GM12878 (cell line): ENCODE measurements around the gene CCL19. TPM values are rescaled to one million over a fixed set of nuclear protein-coding genes. Genes with fewer than 3 reads are reported as not detected.

Experiments
- ATAC-seq: fragments of 200-7000 bp; cut with Tn5 transposase; 3 replicates; pipeline ENCODE4 v1.9.1; 2020; ENCODE audit warnings: mild to moderate bottlenecking, moderate library complexity
- BruUV-seq: library from RNA; stranded (reverse); fragments of 400-500 nt; replicated peaks from 2 replicates; lab custom pipeline; 2021; lab: Mats Ljungman, UMichigan
- CTCF ChIA-PET: fragments of 300-600 bp; sonication (Branson Sonifier 250); formaldehyde crosslinking; extraction: SDS; loops from one replicate; lab custom pipeline; 2021; ENCODE audit warnings: inconsistent platforms; lab: Yijun Ruan, JAX
- POLR2A ChIA-PET: fragments of 350-600 bp; formaldehyde crosslinking; extraction: SDS; loops from one replicate; lab custom pipeline; 2021; ENCODE audit warnings: inconsistent platforms; lab: Charles Lee
- RAD21 ChIA-PET: fragments of 300-600 bp; sonication (Branson Sonifier 250); formaldehyde crosslinking; loops from one replicate; lab custom pipeline; 2023; ENCODE audit warnings: antibody characterized with exemption; ENCODE audit not compliant: unreplicated experiment; lab: Charles Lee
- SMC1A ChIA-PET: fragments of 300-600 bp; sonication (Branson Sonifier 250); formaldehyde crosslinking; loops from one replicate; lab custom pipeline; 2023; ENCODE audit not compliant: unreplicated experiment, uncharacterized antibody; lab: Charles Lee
- DNase-seq: peaks from one replicate; pipeline ENCODE4 v3.0.0-alpha.2; 2011; ENCODE audit warnings: low read depth, low spot score
- FAIRE-seq: peaks from 3 replicates; lab custom pipeline; 2011; peaks lifted over from hg19 to GRCh38; lab: Jason Lieb, UNC
- H2AFZ ChIP-seq: 2 replicates; pipeline ENCODE4 v1.6.0; 2011; ENCODE audit warnings: low read depth, low read length, control low read depth; ENCODE audit not compliant: control insufficient read depth
- H3K27ac ChIP-seq: 2 replicates; pipeline ENCODE4 v1.5.1; 2011; ENCODE audit warnings: control low read depth; ENCODE audit not compliant: control insufficient read depth, insufficient read depth
- H3K27me3 ChIP-seq, 2 experiments: replicated peaks in 1 of 2; 2 replicates each; pipeline versions ENCODE4 v1.6.0 to v1.6.1; 2011; ENCODE audit warnings: low read length in 1 of 2; ENCODE audit not compliant: control insufficient read depth in 2 of 2, insufficient read depth in 2 of 2
- H3K36me3 ChIP-seq, 2 experiments: 2 replicates each; pipeline ENCODE4 v1.5.1; 2011; ENCODE audit warnings: low read length in 1 of 2; ENCODE audit not compliant: control insufficient read depth in 2 of 2, insufficient read depth in 2 of 2
- H3K4me1 ChIP-seq: 2 replicates; pipeline ENCODE4 v1.6.1; 2011; ENCODE audit warnings: mild to moderate bottlenecking, low read length, moderate library complexity, mixed read lengths; ENCODE audit not compliant: control insufficient read depth, insufficient read depth
- H3K4me2 ChIP-seq: 2 replicates; pipeline ENCODE4 v1.6.0; 2011; ENCODE audit warnings: control low read depth; ENCODE audit not compliant: control insufficient read depth, insufficient read depth
- H3K4me3 ChIP-seq: fragments of 200-600 bp; sonication (generic); 2 replicates; pipeline ENCODE4 v1.5.1; 2016
- H3K79me2 ChIP-seq: 2 replicates; pipeline ENCODE4 v1.6.0; 2011; ENCODE audit warnings: low read length; ENCODE audit not compliant: control insufficient read depth, insufficient read depth
- H3K9ac ChIP-seq: 2 replicates; pipeline ENCODE4 v1.8.0; 2011; ENCODE audit warnings: low read length, control low read depth, mixed read lengths; ENCODE audit not compliant: control insufficient read depth, insufficient read depth
- H3K9me3 ChIP-seq: replicated peaks from 3 replicates; pipeline ENCODE4 v1.5.1; 2011; ENCODE audit warnings: mild to moderate bottlenecking, low read length; ENCODE audit not compliant: control insufficient read depth, insufficient read depth
- H4K20me1 ChIP-seq: 2 replicates; pipeline ENCODE4 v1.6.0; 2011; ENCODE audit not compliant: control insufficient read depth, insufficient read depth
- CHD4 ChIP-seq: fragments of 200-600 bp; sonication (generic); IDR thresholded peaks from 2 replicates; pipeline ENCODE4 v1.6.1; 2016; ENCODE audit warnings: mild to moderate bottlenecking
- CREB1 ChIP-seq: IDR thresholded peaks from 2 replicates; pipeline ENCODE4 v1.6.1; 2012; ENCODE audit warnings: low read depth, mild to moderate bottlenecking, inconsistent platforms
- GATAD2B ChIP-seq: fragments of 450-650 bp; conservative IDR thresholded peaks from 2 replicates; pipeline ENCODE4 v1.6.1; 2017; ENCODE audit warnings: low read depth, mild to moderate bottlenecking, moderate library complexity
- IRF4 ChIP-seq: IDR thresholded peaks from 2 replicates; pipeline ENCODE4 v1.6.1; 2011; ENCODE audit warnings: low read depth, low read length
- LARP7 ChIP-seq: fragments of 450-650 bp; IDR thresholded peaks from 2 replicates; pipeline ENCODE4 v1.6.1; 2017; ENCODE audit warnings: mild to moderate bottlenecking
- SIX5 ChIP-seq: IDR thresholded peaks from 2 replicates; pipeline ENCODE4 v1.6.1; 2011; ENCODE audit warnings: mild to moderate bottlenecking, low read depth, low read length, moderate library complexity; ENCODE audit not compliant: severe bottlenecking
- SMAD1 ChIP-seq: fragments of 450-650 bp; IDR thresholded peaks from 2 replicates; pipeline ENCODE4 v1.6.1; 2018; ENCODE audit warnings: mild to moderate bottlenecking, low read depth; ENCODE audit not compliant: partially characterized antibody
- SMARCA5 ChIP-seq: fragments of 450-650 bp; IDR thresholded peaks from 2 replicates; pipeline ENCODE4 v1.6.1; 2017; ENCODE audit warnings: mild to moderate bottlenecking
- SUPT20H ChIP-seq: IDR thresholded peaks from 2 replicates; pipeline ENCODE4 v1.6.1; 2011; ENCODE audit warnings: low read depth, mild to moderate bottlenecking, low read length, moderate library complexity, borderline replicate concordance; ENCODE audit not compliant: control insufficient read depth
- YBX1 ChIP-seq: fragments of 450-650 bp; IDR thresholded peaks from 2 replicates; pipeline ENCODE4 v1.6.1; 2016; ENCODE audit warnings: antibody characterized with exemption
- WGBS: methylation state at CpG from one replicate; pipeline ENCODE4 v1.1.6; 2016; ENCODE audit warnings: low lambda C conversion rate; ENCODE audit not compliant: insufficient replicate concordance, insufficient coverage; ENCODE audit errors: missing lambda C conversion rate; 5-methylcytosine and 5-hydroxymethylcytosine counted together
- in situ Hi-C: fragments of 300-500 bp; cut with MboI; formaldehyde crosslinking; loops from 9 replicates; pipeline ENCODE4 v1.14.3; 2018; ENCODE audit warnings: mixed read lengths
- intact Hi-C: fragments of 100-400 bp; cut with micrococcal nuclease; formaldehyde crosslinking; loops from one replicate; pipeline ENCODE4 v1.14.2; 2022; ENCODE audit not compliant: unreplicated experiment
- polyA plus RNA-seq, 11 experiments: library from polyadenylated mRNA; depleted of rRNA in 4 of 11; unstranded in 6 of 11; stranded (reverse) in 5 of 11; fragments of >200 nt; fragmentation: Nextera tagmentation in 4 of 11; fragmentation: Illumina TruSeq in 1 of 11; extraction: Ambion mirVana in 4 of 11; extraction: Trizol in 1 of 11; gene quantifications; 1 replicate in 1 of 11; 2 replicates in 10 of 11; pipeline versions ENCODE4 v1.2.1 to v1.2.3, GENCODE V29; 2011 to 2016; ENCODE audit warnings: inconsistent platforms in 2 of 11, missing spikeins in 2 of 11, low read depth in 1 of 11
- total RNA-seq, 4 experiments: library from RNA; depleted of rRNA in 3 of 4; stranded (reverse); fragments of >200 nt in 3 of 4; fragmentation: Illumina TruSeq in 1 of 4; extraction: Trizol in 1 of 4; gene quantifications; 2 replicates each; pipeline versions ENCODE4 v1.2.1 to v1.2.3, GENCODE V29; 2013 to 2021
- TF ChIP-seq, protein P1 (sequence below), 3 experiments: IDR thresholded peaks in 2 of 3; conservative IDR thresholded peaks in 1 of 3; 2 replicates each; pipeline ENCODE4 v1.5.1; 2011; ENCODE audit warnings: low read depth in 3 of 3, low read length in 3 of 3, mild to moderate bottlenecking in 3 of 3, control low read depth in 2 of 3, moderate library complexity in 2 of 3, inconsistent platforms in 1 of 3, mixed read lengths in 1 of 3; ENCODE audit not compliant: control insufficient read depth in 2 of 3, insufficient read depth in 1 of 3; ENCODE audit errors: extremely low read depth in 1 of 3
- TF ChIP-seq, protein P2 (sequence below): IDR thresholded peaks from 2 replicates; pipeline ENCODE4 v1.6.1; 2011; ENCODE audit warnings: low read depth, mild to moderate bottlenecking, low read length, moderate library complexity, borderline replicate concordance; ENCODE audit errors: extremely low read depth
- TF ChIP-seq, protein P3 (sequence below): IDR thresholded peaks from 2 replicates; pipeline ENCODE4 v1.6.1; 2011; ENCODE audit warnings: low read depth, low read length, improper control_type of control experiment, borderline replicate concordance
- TF ChIP-seq, protein P4 (sequence below): IDR thresholded peaks from 2 replicates; pipeline ENCODE4 v1.6.1; 2011; ENCODE audit warnings: borderline replicate concordance, low read depth, mild to moderate bottlenecking, moderate library complexity, low read length; ENCODE audit not compliant: insufficient read depth, poor library complexity, severe bottlenecking
- TF ChIP-seq, protein P5 (sequence below): IDR thresholded peaks from 2 replicates; pipeline ENCODE4 v1.6.1; 2011; ENCODE audit warnings: mild to moderate bottlenecking, low read depth, low read length, moderate library complexity; ENCODE audit not compliant: insufficient replicate concordance
- TF ChIP-seq, protein P6 (sequence below): fragments of 450-650 bp; IDR thresholded peaks from 2 replicates; pipeline ENCODE4 v1.6.1; 2017; ENCODE audit warnings: borderline replicate concordance

The CCL19 gene
- total and polyA plus RNA-seq, 10 of the 15 experiments (the other 5 are each of a cell fraction or from before 2014, with no cell fraction given) = 0.42 to 0.69 TPM; not detected in 8

DNA sequence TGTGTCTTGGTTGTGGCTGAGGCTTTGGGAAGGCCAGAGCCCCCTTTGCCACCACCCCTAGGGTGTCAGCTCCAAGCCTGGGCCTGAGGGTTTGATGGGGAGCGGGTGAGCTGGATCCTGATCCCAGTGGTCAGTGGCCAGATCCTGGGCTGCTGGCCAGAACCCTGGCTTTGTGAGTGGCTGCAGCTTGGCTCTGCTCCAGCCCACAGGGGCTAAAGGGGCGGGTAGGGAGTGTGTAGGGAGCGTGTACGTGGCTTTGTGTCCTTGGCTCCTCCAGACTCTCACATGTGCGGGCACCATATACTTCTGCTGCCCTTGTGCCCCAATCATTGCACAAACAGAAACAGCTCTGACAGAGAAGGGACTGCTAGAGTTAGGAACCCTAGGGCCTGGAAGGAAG is 40.3 kb downstream of the CCL19 start:
- TF ChIP-seq IRF4 = no peak
- no peak for TF ChIP-seq YBX1
- TF ChIP-seq, protein P1, sequence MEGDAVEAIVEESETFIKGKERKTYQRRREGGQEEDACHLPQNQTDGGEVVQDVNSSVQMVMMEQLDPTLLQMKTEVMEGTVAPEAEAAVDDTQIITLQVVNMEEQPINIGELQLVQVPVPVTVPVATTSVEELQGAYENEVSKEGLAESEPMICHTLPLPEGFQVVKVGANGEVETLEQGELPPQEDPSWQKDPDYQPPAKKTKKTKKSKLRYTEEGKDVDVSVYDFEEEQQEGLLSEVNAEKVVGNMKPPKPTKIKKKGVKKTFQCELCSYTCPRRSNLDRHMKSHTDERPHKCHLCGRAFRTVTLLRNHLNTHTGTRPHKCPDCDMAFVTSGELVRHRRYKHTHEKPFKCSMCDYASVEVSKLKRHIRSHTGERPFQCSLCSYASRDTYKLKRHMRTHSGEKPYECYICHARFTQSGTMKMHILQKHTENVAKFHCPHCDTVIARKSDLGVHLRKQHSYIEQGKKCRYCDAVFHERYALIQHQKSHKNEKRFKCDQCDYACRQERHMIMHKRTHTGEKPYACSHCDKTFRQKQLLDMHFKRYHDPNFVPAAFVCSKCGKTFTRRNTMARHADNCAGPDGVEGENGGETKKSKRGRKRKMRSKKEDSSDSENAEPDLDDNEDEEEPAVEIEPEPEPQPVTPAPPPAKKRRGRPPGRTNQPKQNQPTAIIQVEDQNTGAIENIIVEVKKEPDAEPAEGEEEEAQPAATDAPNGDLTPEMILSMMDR (IDR thresholded peaks at IDR 0.05 in 2 of 3, conservative IDR thresholded peaks at IDR 0.05 in 1 of 3; ENCODE audit: control insufficient read depth in 2 of 3, extremely low read depth in 1 of 3, insufficient read depth in 1 of 3, low read depth in 3 of 3, low read length in 3 of 3) = no peak
- TF ChIP-seq, protein P2, sequence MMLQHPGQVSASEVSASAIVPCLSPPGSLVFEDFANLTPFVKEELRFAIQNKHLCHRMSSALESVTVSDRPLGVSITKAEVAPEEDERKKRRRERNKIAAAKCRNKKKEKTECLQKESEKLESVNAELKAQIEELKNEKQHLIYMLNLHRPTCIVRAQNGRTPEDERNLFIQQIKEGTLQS = no peak
- no peak for TF ChIP-seq CHD4
- TF ChIP-seq, protein P3, sequence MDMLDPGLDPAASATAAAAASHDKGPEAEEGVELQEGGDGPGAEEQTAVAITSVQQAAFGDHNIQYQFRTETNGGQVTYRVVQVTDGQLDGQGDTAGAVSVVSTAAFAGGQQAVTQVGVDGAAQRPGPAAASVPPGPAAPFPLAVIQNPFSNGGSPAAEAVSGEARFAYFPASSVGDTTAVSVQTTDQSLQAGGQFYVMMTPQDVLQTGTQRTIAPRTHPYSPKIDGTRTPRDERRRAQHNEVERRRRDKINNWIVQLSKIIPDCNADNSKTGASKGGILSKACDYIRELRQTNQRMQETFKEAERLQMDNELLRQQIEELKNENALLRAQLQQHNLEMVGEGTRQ = no peak
- TF ChIP-seq, protein P4, sequence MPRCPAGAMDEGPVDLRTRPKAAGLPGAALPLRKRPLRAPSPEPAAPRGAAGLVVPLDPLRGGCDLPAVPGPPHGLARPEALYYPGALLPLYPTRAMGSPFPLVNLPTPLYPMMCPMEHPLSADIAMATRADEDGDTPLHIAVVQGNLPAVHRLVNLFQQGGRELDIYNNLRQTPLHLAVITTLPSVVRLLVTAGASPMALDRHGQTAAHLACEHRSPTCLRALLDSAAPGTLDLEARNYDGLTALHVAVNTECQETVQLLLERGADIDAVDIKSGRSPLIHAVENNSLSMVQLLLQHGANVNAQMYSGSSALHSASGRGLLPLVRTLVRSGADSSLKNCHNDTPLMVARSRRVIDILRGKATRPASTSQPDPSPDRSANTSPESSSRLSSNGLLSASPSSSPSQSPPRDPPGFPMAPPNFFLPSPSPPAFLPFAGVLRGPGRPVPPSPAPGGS = no peak
- TF ChIP-seq LARP7 = no peak
- no peak for TF ChIP-seq CREB1
- no peak for TF ChIP-seq SMARCA5
- TF ChIP-seq SMAD1 = no peak
- TF ChIP-seq, protein P5, sequence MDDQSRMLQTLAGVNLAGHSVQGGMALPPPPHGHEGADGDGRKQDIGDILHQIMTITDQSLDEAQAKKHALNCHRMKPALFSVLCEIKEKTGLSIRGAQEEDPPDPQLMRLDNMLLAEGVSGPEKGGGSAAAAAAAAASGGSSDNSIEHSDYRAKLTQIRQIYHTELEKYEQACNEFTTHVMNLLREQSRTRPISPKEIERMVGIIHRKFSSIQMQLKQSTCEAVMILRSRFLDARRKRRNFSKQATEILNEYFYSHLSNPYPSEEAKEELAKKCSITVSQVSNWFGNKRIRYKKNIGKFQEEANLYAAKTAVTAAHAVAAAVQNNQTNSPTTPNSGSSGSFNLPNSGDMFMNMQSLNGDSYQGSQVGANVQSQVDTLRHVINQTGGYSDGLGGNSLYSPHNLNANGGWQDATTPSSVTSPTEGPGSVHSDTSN = no peak
- TF ChIP-seq SIX5 = no peak
- no peak for TF ChIP-seq GATAD2B
- TF ChIP-seq SUPT20H = no peak
- TF ChIP-seq, protein P6, sequence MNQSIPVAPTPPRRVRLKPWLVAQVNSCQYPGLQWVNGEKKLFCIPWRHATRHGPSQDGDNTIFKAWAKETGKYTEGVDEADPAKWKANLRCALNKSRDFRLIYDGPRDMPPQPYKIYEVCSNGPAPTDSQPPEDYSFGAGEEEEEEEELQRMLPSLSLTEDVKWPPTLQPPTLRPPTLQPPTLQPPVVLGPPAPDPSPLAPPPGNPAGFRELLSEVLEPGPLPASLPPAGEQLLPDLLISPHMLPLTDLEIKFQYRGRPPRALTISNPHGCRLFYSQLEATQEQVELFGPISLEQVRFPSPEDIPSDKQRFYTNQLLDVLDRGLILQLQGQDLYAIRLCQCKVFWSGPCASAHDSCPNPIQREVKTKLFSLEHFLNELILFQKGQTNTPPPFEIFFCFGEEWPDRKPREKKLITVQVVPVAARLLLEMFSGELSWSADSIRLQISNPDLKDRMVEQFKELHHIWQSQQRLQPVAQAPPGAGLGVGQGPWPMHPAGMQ = no peak
- in situ Hi-C loops (no loop called here), intact Hi-C loops (no loop called here)
- Histone ChIP-seq H3K9ac (no peak overlapping the region), H3K4me1 (peaks cover 19% of the 10 kb centered on the region), H3K9me3 (no peaks in the 10 kb centered on the region), H3K27me3 (no peaks in the 10 kb centered on the region), H4K20me1 (no peaks in the 10 kb centered on the region; the same call in 1 of the 2 replicates), H2AFZ (no peak overlapping the region), H3K4me2 (no peak overlapping the region), H3K4me3 (no peak overlapping the region), H3K79me2 (peaks cover 17% of the 10 kb centered on the region), H3K27ac (no peak overlapping the region), H3K36me3 (peaks cover 2 to 13% of the 10 kb centered on the region in 2 experiments; a peak in 3 of 4 replicates)
- no peak for ATAC-seq
- no peak for DNase-seq
- no peak for FAIRE-seq
- 100% methylated on average over 5 of the region's 5 CpGs for WGBS
- ChIA-PET POLR2A (no interaction called here), SMC1A (no interaction called here), RAD21 (no interaction called here), CTCF (interaction anchor here (1.5 to 2.9 kb wide), 2 partner anchors 12 to 17 kb away, joined by 3 to 11 read pairs; partner anchors contain the start of gene CCL27)
- BruUV-seq = no TSS peak
